ENCODE results near the gene ZNF417.
"Not testable (repeated sequence)": the region's sequence is repeated elsewhere in the genome, so short reads cannot be mapped to it uniquely, and the experiment has no call there.

ZNF417 gene

DNA sequence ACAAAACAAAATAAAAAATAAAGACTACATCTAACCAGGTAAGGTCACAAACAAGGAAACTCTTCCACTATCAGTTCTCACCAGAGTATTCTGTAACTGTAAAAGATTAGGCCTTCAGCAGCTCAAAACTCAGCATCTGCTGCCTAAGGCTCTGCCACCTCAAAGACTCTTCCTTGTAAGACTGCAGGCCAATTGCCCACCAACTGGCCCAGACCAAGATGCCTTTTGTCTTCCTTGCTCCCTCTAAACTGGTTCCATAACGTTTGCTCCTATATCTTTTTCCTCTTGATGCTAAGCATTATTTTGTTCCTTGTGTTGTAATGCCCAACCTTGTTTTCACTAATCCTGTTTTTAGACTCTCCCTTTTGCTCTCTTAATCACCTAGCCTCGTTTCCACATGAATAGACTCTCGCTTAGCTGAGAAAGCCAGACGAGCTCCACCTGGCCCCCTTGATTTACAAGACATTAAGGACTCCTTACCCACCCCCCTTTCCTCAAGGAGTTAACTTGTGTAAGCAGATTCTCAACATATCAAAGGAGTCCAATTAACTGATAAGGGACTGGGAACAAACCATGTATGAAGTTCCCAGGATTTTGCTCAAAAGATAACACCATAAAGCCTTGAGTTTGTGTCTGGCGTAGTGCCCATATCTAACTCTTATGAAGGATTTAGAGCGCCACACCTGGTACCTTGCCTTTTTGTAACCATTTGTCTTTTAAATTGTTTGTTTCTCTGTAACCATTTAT is 29.0 kb downstream of the ZNF417 start:
- no peak for DNase-seq

DNA sequence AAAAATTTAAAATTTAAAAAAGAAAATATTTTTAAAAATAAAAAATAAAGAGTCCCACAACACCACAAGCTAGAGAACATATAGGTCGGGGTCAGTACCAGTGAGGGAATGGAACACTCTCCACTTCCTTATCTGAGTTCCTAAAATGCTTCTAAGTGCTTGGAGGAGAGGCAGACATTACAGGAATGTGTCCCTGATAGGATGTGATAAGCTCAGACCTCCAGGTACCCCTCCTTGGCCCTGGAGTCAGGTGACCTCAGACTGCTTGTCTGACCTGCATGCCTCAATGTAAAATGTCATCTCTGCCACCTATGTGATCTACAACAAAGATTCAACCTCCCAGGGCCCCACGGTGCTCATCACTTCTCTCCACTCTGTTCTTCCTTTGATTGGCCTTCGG is 30.3 kb downstream of the ZNF417 start:
- no peak for DNase-seq

DNA sequence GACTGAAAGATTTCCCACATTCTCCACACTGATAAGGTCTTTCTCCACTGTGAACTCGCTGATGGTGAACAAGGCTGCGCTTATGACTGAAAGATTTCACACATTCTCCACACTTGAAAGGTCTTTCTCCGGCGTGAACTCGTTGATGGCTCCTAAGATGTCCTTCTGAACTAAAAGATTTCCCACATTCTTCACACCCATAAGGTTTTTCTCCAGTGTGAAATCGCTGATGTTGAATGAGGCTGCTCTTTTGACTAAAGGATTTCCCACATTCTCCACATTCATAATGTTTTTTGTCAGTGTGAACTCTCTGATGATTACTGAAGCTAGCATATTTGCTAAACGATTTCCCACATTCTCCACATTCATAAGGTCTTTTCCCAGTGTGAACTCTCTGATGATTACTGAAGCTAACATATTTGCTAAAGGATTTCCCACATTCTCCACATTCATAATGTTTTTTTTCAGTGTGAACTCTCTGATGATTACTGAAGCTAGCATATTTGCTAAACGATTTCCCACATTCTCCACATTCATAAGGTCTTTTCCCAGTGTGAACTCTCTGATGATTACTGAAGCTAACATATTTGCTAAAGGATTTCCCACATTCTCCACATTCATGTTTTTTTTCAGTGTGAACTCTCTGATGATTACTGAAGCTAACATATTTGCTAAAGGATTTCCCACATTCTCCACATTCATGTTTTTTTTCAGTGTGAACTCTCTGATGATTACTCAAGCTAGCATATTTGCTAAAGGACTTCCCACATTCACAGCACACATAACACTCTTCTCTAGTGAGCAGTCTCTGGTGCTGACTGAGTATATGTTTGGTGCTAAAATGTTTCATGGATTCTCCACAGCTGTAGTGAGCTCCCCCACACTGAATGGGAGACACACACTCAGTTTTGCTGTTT is 42.3 kb downstream of the ZNF417 start:
- DNase-seq: not testable (repeated sequence)

GRCh38 chr19:57872450-57872849 is 43.9 kb downstream of the ZNF417 start:
- DNase-seq: no peak

DNA sequence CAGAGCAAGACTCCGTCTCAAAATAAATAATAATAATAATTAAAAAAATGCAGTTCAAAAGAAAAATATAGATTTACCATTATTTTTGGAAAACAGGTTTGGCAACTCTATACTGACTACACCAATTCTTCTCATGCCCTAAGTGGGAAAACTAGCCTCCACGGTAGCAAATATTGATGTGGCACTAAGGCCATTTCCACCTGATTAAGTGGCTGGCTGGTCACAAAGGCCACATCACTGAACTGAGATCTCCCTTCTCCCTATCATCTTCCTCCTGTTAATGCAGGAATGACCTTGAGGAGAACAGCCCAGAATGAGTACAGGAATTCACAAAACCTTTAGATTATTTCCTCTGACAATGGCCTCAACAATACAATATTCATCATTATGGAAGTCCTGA is 46.2 kb downstream of the ZNF417 start:
- DNase-seq: no peak

- DNase-seq: not testable (repeated sequence)
Observed at GRCh38 chr19:57869655-57870054, 46.7 kb downstream of the ZNF417 start.

DNA sequence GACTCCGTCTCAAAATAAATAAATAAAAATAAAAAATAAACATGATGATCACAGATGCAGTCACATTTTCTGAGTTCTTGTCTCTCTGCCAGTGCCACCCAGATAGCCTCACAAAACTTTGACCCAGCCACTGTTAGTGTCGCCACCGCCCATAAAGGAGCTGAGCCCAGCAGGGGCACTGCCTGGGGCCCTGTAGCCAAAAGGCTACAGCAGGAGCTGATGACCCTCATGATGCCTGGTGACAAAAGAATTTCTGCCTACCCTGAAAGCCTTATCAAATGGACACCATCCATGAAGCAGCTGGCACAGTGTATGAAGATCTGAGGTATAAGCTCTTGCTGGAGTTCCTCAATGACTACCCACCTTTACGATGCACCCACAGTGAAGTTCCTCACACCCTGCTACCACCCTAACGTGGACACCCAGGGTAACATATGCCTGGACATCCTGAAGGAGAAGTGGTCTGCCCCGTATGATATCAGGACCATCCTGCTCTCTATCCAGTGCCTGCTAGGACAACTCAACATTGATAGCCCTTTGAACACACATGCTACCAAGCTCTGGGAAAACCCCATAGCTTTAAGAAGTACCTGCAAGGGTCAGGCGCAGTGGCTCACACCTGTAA is 48.4 kb downstream of the ZNF417 start:
- no peak for DNase-seq

All from NCI-H1417 (cell line).